OCI-LY1 (cell line): ENCODE data around the gene SLC7A4.

Source experiments
- EZH2 ChIP-seq: fragments of 200-600 bp; sonication (generic), shearing (Covaris generic); IDR thresholded peaks from 2 replicates; pipeline ENCODE4 v1.8.0; 2017; ENCODE audit warnings: borderline replicate concordance, mixed run types, mild to moderate bottlenecking, antibody characterized with exemption, low read length, moderate library complexity, mixed read lengths
- TF ChIP-seq, protein P1 (sequence below): fragments of 200-600 bp; sonication (generic), shearing (Covaris generic); IDR thresholded peaks from 2 replicates; pipeline ENCODE4 v1.5.1; 2017; ENCODE audit warnings: mild to moderate bottlenecking, antibody characterized with exemption, low read length, moderate library complexity, mixed read lengths

DNA sequence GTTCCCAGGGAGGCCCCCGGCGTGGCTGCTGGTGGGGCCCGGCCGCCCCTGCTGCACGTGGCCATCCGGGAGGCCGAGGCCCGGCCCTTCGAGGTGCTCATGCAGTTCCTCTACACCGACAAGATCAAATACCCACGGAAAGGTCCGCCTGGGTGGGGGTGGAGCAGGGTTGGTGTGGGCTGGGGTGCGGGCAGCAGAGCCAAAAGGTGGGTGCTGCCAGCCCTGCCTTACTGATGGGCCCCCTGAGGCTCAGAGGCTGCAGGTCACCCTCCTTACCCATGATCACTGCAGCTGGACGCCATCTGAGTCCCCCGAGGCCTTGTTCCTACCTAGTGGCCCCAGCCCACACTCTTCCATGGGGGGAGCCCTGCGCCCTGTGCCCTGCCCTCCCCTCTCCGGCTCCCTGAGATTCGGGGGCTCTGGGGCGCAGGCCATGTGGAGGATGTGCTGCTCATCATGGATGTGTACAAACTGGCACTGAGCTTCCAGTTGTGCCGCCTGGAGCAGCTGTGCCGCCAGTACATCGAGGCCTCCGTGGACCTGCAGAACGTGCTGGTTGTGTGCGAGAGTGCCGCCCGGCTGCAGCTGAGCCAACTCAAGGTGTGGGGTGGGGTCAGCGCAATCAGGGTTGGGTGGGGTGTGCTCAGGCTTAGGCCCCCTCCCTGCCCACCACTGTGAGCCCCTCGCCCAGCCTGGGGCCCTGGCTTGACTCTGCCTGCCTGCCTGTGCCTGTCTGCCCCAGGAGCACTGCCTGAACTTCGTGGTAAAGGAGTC lies 38.0 kb downstream of the SLC7A4 start:
- TF ChIP-seq, protein P1, sequence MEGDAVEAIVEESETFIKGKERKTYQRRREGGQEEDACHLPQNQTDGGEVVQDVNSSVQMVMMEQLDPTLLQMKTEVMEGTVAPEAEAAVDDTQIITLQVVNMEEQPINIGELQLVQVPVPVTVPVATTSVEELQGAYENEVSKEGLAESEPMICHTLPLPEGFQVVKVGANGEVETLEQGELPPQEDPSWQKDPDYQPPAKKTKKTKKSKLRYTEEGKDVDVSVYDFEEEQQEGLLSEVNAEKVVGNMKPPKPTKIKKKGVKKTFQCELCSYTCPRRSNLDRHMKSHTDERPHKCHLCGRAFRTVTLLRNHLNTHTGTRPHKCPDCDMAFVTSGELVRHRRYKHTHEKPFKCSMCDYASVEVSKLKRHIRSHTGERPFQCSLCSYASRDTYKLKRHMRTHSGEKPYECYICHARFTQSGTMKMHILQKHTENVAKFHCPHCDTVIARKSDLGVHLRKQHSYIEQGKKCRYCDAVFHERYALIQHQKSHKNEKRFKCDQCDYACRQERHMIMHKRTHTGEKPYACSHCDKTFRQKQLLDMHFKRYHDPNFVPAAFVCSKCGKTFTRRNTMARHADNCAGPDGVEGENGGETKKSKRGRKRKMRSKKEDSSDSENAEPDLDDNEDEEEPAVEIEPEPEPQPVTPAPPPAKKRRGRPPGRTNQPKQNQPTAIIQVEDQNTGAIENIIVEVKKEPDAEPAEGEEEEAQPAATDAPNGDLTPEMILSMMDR = no peak
- no peak for TF ChIP-seq EZH2
